ENCODE results near the gene IPCEF1. TPM values are rescaled to one million over a fixed set of nuclear protein-coding genes. Genes with fewer than 3 reads are reported as not detected.
"Not testable (repeated sequence)": the region's sequence is repeated elsewhere in the genome, so short reads cannot be mapped to it uniquely, and the experiment has no call there.

IPCEF1 gene
- total and polyA plus RNA-seq, 2 of the 8 experiments (the other 6 are each of a cell fraction or from before 2014, with no cell fraction given), result 0.41 to 0.78 TPM

- 95% methylated on average over 5 of the region's 5 CpGs; no CpG with 5 or more reads in 1 of the 2 experiments for WGBS, 2 experiments (ENCODE audit: extremely low coverage in 1 of 2, insufficient coverage in 1 of 2, insufficient read length in 1 of 2, insufficient replicate concordance in 2 of 2, low coverage in 1 of 2, low lambda C conversion rate in 2 of 2, missing lambda C conversion rate in 1 of 2)
- H3K9ac ChIP-seq (replicated peaks in 1 of 4; ENCODE audit: extremely low read depth in 1 of 4, low read depth in 3 of 4, low read length in 3 of 4); H3K23me2 ChIP-seq (ENCODE audit: low read depth, low read length); H3K4me2 ChIP-seq (ENCODE audit: insufficient read depth in 1 of 2, low read depth in 2 of 2, low read length in 2 of 2); H3K4me1 ChIP-seq (replicated peaks in 1 of 4; ENCODE audit: control insufficient read depth in 3 of 4, insufficient read depth in 4 of 4, low read length in 3 of 4); H3K27ac ChIP-seq (ENCODE audit: low read depth, low read length); H3K4ac ChIP-seq (replicated peaks; ENCODE audit: insufficient read length, low read depth, low read length); H4K5ac ChIP-seq (ENCODE audit: insufficient read length, low read depth, low read length); H2BK12ac ChIP-seq (ENCODE audit: low read depth, low read length); H2AK5ac ChIP-seq (ENCODE audit: low read depth, low read length); FAIRE-seq; H4K91ac ChIP-seq (replicated peaks; ENCODE audit: insufficient read length, low read length); H3K36me3 ChIP-seq (ENCODE audit: control insufficient read depth in 2 of 4, insufficient read depth in 4 of 4, low read length in 3 of 4); H3K27me3 ChIP-seq (replicated peaks in 1 of 4; ENCODE audit: control insufficient read depth in 3 of 4, extremely low read depth in 1 of 4, insufficient read depth in 3 of 4, low read length in 3 of 4); H2BK120ac ChIP-seq (replicated peaks; ENCODE audit: low read depth, low read length); H3K14ac ChIP-seq (ENCODE audit: insufficient read length); H2BK5ac ChIP-seq (ENCODE audit: low read depth, low read length); H3K56ac ChIP-seq (replicated peaks; ENCODE audit: insufficient read length, low read depth, low read length); H2BK20ac ChIP-seq (ENCODE audit: low read length); POLR2A ChIA-PET (ENCODE audit: partially characterized antibody); H4K8ac ChIP-seq (ENCODE audit: extremely low read depth, insufficient read depth, low read length); H4K20me1 ChIP-seq (replicated peaks in 1 of 2; ENCODE audit: control insufficient read depth in 1 of 2, insufficient read depth in 2 of 2, low read length in 2 of 2); H3K79me1 ChIP-seq (ENCODE audit: low read depth, low read length); H2AFZ ChIP-seq (ENCODE audit: low read length); H3K4me3 ChIP-seq (ENCODE audit: extremely low read depth in 1 of 4, insufficient read depth in 2 of 4, low read depth in 3 of 4, low read length in 4 of 4); H2BK15ac ChIP-seq (ENCODE audit: low read length); H3K23ac ChIP-seq (ENCODE audit: insufficient read length); H3K9me3 ChIP-seq (ENCODE audit: insufficient read depth in 2 of 2, low read depth in 1 of 2, low read length in 1 of 2); H3K18ac ChIP-seq (ENCODE audit: extremely low read depth, low read length); DNase-seq (ENCODE audit: low read depth in 1 of 2, low spot score in 2 of 2); H3K79me2 ChIP-seq (ENCODE audit: control insufficient read depth in 1 of 2, insufficient read depth in 2 of 2, low read length in 2 of 2): not testable (repeated sequence)
- CTCF ChIA-PET (ENCODE audit: partially characterized antibody), result interaction anchor here (0.9 to 2.7 kb wide), 3 partner anchors 14 to 200 kb away, joined by 3 to 8 read pairs (median 4); no protein-coding TSS in a partner anchor
Observed at GRCh38 chr6:154172393-154172792, 184.2 kb downstream of the IPCEF1 start.
